ENCODE measurements around the gene NOSTRIN.
"Not testable (repeated sequence)": the region's sequence is repeated elsewhere in the genome, so short reads cannot be mapped to it uniquely, and the experiment has no call there.

NOSTRIN gene

DNA sequence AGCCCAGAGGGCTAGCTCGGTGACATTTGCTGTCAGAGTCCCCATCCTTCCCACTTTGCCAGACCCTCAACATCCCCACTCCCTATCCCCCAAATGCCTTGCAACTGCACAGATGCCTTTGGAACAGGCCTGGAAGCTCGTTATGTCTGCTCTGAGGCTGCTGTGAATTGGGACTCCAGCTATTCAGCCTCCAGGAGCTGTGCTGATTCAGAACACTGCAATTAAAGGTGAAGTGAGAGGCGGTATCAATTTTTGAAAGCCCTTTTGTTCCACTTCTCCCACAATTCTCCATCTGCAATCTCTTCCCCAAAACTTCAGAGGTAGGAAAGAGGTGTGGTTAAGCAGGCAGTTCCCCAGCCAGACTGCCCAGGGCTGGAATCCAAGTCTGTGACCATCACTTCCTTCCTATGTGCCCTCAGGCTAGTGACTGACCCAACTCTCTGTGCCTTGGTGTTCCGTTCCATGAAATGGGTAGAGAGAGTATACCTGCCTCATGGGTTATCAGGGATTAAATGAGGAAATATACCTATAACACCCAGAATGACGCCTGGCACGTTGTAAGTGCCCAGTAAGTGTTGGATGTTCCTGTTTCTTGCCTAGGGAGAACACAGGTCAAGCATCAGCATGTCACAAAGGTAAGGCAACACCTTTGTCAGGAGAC is 17.5 kb downstream of the NOSTRIN start:
- DNase-seq (ENCODE audit: low spot score), result no peak

DNA sequence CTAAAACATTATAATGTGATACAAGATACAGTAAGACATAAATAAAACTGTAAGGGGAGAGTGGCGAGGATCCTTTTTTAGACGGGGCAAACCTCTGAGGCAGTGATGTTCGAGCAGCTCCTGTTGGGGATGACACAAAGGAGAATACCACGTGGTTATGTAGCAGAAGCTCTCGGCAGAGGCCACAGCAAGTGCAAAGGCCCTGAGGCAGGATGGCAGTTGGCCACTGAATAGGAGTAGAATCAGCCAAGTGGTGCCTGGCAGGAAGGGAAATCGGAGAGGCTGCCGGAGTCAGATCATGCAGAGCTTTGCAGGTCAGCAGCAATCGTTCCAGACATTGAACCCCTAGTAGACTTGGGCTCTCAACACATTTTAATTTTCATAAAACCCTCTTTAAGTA is 19.1 kb downstream of the NOSTRIN start:
- no peak for DNase-seq (ENCODE audit: low spot score)

DNA sequence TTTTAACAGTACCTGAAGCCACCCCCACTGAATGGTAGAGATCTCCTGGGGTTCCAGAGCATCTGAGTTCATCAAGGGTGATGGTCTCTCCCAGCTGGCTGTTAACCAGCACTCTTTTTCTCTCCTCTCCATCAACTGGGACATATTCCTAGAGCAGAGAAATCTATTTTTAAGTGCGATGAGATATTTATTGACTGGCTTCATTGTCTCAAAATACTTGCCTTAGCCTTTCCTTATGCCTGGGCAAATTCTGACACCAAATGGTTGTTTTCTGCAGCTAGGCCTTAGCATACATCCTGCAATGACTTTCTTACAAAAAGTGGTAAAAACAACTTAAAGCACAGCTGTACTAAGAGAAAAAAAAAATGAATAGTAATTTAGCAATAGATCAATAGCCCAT is 19.6 kb downstream of the NOSTRIN start:
- no peak for DNase-seq (ENCODE audit: low spot score)

DNA sequence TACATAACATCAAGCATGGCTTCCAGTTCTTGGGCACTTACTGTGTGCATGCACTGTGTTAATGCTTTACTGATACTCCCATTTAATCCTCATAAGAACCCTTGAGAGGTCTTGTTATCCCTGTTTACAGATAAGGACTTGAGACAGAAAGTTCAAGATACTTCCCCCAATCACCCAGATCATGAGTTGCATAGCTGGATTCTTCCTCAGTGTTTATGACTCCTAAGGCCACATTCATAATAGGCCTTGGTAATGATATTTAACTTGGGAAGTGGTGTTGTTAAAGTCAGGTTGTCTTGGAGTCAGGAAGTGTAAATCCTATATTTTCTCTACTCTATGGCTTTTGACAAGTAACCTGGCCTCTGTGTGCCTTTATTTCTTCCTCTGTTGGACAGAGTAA is 22.7 kb downstream of the NOSTRIN start:
- no peak for DNase-seq (ENCODE audit: low spot score)

DNA sequence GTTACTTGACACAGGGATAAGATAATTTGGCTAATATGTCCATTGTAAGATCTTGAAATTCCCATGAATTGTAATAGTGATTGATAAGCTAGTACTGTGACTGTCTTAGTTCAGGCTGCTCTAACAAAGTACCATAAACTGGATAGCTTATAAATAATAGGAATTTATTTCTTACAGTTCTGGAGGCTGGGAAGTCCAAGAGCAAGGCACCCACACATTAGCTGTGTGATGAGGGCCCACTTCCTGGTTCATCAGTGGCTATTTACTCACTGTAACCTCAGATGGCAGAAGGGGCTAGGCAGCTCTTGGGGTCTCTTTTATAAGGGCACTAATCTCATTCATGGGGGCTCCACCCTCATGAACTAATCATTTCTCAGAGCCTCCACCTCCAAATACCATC is 28.5 kb downstream of the NOSTRIN start:
- DNase-seq (ENCODE audit: low spot score), result no peak

DNA sequence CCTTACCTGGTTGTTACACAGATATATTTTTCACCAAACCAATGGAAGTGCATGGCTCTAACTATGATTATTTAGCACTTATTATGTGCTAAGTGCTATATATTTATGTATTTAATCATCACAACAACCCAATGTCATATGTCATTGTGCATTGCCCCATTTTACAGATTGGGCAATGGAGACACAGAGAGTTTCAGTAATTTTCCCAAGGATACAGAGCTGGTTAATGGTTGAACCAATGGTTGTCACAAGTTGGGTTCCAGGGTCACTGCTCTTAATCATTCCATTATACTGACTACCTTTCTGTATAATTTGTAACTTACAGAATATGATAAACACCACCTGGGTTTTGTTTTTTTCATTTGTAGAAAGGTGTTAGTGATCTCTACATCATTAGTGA is 29.2 kb downstream of the NOSTRIN start:
- no peak for DNase-seq (ENCODE audit: low spot score)

DNA sequence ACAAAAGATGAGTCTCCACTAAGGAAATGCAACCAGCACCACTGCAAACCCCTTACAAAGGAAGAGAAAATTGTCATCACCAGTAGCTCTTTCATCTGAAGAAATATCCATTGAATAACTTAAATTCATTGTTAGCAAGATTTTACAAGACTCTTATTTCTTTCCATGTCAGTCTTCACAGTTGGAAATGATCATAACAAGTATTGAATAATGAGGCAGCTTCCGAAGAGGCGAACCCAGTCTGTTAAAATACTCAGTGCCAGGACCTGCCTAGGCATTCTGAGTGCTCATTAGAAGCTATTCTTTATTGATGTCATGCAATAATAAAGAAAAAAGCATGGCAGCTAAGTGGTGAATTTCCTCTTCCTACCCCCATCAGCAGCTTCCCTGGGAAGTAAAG is 33.5 kb downstream of the NOSTRIN start:
- DNase-seq (ENCODE audit: low spot score), result no peak

DNA sequence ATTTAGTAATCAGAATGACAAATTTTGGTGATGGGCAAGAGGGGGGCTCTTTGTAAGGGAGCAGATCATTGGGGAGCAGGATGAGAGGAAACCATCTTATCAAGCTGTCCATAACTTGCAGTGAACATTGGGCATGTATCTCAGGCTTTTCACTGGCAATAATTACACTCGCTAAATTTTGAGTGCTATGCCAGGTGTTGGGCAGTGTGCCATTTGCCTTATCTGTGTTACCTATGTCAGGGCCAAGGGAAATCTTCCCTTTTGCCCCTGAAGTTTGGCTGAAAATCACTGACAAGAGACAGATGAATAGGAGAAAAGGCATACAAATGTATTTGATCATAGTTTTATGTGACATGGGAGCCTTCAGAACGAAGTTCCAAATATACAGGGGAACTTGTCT is 39.0 kb downstream of the NOSTRIN start:
- no peak for DNase-seq (ENCODE audit: low spot score)

DNA sequence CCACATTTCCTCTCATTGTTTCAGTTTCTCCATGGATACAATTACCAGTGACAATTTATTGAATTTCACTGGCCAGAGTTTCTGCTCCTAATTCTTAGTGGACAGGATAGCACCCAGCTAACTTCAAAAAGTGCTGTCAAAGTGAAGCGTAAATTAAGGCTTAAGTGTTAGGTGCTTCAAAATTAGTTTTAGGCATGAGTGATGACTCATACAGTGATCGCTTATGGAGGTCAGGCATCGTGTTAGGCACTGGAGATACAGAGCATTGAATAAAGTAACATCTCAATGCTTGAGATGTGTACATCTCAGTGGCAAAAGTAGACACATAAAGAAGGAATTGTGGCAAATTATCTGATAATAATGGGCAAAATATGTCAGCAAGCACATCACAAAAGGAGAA is 40.8 kb downstream of the NOSTRIN start:
- no peak for DNase-seq (ENCODE audit: low spot score)

DNA sequence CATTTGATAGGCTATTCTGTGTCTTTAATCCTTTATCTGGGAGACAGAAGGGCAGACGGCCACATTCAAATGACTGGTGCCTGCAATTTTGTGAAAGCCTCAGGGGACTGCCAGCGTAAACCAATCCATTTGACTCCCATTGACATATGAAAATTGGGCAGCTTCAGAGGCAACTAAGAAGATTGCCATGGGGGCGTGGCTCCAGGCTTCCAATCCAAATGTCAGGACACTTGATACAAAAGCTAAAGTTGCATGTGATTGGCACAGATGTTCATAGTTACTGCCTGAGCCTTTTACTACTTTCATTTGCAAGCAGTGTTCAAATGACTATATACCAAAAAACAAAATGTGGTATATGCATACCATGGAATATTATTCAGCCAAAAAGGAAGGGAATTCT is 45.8 kb downstream of the NOSTRIN start:
- no peak for DNase-seq (ENCODE audit: low spot score)

DNA sequence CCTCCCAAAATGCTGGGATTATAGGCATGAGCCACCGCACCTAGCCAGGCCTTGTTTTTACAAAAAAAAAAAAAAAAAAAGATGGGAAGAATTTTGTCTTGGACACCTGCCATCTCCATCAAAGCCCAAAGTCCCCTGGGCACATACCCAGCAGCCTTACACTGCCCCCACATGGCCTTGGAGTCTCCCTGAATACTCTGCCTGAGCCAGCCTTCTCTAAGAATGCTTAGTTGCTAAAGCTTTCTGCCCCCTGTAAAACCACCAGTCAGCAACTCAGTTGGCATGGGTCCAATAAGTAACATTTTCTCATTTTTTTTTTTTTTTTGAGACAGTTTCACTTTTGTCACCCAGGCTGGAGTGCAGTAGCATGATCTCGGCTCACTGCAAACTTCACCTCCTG is 47.2 kb downstream of the NOSTRIN start:
- DNase-seq (ENCODE audit: low spot score), result no peak

DNA sequence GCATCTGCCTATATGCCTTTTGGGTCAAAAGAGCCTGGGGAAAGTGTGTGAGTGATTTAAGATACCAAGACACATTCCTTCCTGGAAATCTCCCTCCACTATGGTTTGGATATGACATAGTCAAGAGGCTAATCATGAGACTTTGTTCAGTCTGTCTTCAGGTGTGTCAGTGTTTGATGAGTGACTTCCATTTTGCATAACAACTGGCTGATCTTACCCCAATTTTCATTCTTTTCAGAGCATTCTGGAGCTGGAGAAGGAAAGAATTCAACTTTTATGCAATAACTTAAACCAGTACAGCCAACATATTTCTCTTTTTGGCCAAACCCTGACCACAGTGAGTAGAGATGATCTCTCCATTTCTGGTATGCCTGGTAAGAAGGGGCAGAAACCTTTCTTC is 48.4 kb downstream of the NOSTRIN start:
- DNase-seq (ENCODE audit: low spot score), result no peak

DNA sequence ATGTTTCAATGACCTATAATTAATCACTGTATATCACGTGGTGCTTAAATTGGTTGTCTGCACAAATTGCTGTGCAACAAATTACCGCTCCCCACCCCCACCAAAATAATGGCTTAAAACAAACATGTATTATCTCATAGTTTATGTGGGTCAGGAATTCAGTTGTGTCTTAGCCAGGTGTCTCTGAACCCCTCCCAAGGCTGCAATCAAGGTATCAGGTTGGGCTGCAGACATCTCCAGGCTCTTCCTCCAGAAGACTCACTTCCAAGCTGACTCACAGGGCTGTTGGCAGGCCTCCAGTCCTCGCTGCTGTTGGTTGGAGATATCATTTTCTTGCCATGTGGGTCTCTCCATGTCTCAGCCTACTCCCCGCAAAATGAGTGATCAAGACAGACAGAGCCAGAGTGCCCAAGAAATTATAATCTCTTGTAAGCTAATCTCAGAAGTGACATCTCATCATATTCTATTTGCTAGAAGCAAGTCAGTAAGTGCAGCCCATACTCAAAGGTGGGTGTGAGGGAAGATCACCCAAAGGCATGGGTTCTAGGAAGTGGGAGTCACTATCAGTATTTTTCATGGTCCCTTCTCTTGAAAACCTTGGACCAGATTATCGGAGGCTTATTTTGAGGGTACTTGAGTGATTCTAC is 49.4 kb downstream of the NOSTRIN start:
- no peak for DNase-seq (ENCODE audit: low spot score)

DNA sequence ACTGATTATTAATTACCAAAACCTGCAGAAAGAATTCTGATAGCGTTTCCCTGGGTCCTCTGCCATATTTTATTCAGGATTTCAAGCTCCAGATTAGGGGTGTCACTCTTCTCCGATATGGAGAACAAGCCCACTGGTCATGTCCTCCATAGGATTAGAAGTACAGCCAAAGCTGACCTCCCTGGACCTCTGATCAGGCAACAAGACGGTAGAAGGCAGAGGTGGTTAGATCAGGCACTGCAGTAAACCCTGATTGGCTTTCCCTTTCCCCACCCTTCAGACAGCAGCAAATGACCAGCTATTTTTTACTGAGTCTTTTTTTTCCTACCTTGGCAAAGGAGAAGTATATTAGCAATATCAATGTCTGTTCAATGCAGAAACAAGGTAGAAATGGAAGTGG is 50.0 kb downstream of the NOSTRIN start:
- no peak for DNase-seq (ENCODE audit: low spot score)

DNA sequence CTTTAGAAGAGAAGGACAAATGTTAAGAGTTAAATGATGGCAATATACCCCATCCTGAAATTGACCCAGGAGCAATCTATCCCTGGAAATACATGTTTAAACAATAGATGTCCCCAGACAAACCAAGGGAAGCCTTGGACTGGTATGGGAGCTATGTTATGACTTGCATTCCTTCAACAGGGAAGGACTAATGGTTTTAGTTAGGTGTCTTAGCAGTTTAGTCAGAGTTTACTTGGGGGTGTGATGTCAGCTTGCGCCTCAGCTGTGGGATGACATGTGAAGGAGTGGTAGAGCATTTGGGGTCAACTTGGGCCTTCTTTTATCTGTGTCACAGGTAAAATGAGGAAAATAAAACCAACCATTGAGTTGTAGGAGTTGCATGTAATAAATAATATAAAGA is 51.0 kb downstream of the NOSTRIN start:
- DNase-seq (ENCODE audit: low spot score), result no peak

DNA sequence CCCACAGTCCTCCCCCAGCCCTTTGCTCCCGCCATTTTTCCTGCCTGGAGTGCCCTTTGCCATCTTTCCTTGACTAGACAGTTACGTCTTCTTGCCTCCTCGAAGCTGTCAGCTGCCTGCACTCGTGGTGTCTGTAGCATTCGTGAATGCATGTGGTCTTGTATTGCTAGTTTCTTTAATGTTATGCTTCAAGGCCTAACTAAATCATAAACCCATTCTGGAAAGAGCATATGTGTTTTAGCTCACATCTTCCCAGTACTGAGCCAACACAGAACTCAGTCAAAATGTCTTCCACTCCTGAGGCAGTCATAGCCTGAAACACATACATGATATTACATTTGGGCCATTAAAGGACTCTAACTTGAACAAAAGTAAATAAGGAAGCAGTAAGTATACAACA is 52.2 kb downstream of the NOSTRIN start:
- no peak for DNase-seq (ENCODE audit: low spot score)

DNA sequence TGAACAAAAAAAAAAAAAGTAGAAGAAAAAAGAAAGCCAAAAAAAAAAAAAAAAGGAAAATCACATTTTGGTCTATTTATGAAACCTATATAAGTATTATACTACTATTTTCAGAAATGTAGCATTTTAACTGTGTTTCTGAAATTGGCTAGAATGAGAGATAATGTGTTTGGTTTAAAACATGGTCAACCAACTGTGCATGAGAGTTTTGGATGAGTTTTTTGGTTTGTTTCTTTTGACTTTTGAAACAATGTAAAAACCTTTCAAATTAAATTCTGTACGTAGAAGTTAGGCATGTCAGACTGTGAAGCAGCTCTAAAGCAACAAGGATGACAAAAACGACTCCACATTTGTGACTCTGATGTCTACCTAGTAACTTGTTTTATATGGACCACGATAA is 53.2 kb downstream of the NOSTRIN start:
- no peak for DNase-seq (ENCODE audit: low spot score)

DNA sequence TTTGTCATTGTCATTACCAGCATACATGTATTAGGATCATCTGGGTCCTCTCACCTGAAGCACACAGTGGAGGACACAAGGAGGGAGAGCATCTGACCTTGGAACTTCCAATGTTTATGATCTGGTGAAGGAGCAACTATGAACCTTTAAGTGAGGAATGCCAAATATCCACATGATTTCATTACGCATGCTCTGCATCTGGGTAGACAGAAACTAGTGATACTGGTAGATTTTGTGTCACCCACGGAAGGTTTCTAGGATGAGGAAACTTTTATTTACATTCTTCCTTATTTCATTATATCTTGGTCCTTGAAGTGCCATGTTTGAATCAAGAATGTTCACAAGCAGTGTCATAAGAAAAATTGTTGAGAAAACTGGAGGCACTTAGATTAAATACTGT is 55.7 kb downstream of the NOSTRIN start:
- DNase-seq (ENCODE audit: low spot score), result no peak

DNA sequence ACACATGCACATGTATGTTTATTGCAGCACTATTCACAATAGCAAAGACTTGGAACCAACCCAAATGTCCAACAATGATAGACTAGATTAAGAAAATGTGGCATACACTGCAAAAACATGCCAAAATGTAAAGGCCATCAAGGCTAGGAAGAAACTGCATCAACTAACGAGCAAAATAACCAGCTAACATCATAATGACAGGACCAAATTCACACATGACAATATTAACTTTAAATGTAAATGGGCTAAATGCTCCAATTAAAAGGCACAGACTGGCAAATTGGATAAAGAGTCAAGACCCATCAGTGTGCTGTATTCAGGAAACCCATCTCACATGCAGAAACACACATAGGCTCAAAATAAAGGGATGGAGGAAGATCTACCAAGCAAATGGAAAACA is 64.7 kb downstream of the NOSTRIN start:
- not testable (repeated sequence) for DNase-seq (ENCODE audit: low spot score)

DNA sequence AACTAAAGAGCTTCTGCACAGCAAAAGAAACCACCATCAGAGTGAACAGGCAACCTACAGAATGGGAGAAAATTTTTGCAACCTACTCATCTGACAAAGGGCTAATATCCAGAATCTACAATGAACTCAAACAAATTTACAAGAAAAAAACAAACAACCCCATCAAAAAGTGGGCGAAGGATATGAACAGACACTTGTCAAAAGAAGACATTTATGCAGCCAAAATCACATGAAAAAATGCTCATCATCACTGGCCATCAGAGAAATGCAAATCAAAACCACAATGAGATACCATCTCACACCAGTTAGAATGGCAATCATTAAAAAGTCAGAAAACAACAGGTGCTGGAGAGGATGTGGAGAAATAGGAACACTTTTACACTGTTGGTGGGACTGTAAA is 67.9 kb downstream of the NOSTRIN start:
- not testable (repeated sequence) for DNase-seq (ENCODE audit: low spot score)

DNA sequence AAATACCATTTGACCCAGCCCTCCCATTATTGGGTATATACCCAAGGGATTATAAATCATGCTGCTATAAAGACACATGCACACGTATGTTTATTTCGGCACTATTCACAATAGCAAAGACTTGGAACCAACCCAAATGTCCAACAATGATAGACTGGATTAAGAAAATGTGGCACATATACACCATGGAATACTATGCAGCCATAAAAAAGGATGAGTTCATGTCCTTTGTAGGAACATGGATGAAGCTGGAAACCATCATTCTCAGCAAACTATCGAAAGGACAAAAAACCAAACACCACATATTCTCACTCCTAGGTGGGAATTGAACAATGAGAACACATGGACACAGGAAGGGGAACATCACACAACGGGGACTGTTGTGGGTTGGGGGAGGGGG is 68.4 kb downstream of the NOSTRIN start:
- DNase-seq (ENCODE audit: low spot score), result not testable (repeated sequence)

DNA sequence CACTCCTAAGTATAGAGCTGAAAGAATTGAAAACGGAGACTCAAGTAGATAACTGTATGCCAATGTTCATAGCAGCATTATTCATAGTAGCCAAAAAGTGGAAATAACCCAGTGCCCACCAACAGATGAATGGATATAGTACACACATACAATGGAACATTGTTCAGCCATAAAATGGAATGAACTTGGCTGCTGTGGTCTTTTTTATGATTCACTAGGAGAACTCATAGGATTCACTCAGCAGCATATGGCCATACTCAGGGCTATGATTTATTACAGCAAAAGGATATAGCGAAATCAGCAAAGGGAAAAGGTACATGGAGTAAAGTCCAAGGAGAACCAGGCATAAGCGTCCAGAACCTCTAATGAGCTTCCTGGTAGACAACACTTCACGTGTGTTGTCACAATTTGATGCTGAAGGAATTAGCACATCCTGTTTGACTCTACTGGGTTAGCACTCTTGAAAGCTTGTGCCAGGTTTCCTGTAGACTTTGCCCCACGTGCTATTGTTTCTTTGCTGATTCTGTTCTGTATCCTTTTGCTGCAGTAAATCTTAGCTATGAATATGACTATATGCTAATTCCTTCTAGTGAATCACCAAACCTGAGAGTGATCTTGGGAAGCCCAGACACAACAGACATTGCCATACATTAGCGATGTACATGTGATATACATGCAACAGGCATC is 72.1 kb downstream of the NOSTRIN start:
- DNase-seq (ENCODE audit: low spot score), result no peak

DNA sequence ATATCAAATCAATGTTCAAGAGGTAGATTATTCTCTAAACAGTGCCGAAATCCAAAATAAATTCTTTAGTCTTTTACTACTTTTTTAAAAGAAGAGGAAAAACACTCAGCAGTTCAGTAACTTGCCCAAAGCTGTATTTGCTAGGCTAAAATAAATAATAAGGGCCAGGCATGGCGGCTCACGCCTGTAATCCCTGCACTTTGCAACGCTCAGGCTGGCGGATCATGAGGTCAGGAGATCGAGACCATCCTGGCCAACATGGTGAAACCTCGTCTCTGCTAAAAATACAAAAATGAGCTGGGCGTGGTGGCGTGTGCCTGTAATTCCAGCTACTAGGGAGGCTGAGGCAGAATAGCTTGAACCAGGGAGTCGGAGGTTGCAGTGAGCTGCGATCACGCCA is 79.7 kb downstream of the NOSTRIN start:
- DNase-seq (ENCODE audit: low spot score), result not testable (repeated sequence)

DNA sequence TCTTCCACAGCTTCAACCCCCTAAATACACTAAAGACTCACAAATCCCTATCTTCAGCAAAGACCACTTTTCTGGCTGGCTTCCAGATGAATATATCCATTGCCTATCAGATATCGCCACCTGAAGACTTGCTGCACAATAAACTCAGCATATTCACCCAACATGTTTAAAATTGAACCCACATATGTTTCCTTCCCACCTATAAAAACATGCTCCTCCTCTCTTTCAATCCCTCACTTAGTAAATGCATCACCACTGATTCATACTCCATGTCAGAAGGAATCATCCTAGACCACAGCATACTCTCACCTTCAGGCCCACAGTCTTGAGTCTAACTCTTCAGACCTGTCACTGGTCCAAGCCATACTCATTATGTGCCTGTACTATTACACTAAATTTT is 82.5 kb downstream of the NOSTRIN start:
- DNase-seq (ENCODE audit: low spot score), result no peak
